ENCODE results near the gene PSMB2. TPM values are rescaled to one million over a fixed set of nuclear protein-coding genes. Genes with fewer than 3 reads are reported as not detected.
A peak's percentile ranks its signal among the peaks of the same experiment; 100 is the strongest.
"Not testable (repeated sequence)": the region's sequence is repeated elsewhere in the genome, so short reads cannot be mapped to it uniquely, and the experiment has no call there.

PSMB2 gene
- total RNA-seq: 133 TPM in 2 replicates

DNA sequence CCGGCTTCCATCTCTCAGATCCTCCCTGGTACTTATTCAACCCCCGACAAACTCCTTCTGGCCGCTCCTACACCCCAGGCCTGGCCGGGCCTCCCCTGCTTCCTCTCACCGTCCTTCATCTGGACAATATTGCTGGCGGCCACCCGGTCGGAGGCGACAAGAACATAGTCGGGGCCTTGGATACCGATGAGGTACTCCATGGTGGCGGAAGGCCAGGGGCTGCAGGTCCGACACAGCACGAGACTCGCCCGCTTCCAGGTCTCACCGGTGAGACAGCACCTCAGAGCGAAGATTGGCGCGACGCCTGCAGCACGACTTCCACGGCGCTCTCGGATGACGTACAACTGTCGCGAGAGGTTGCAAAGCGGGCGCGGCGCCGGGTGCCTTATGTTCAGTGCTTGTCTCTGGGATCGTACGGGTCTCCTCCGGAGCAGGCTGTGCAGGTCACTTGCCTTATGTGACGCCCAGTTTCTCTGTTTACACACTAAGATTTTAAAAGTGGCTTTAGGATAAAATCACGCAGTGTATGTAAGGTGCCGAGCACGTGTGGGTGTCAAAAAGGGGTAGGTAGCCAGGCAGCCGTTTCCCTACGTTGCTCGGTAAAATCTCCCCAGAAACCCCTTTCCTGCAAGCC lies at the start of gene PSMB2:
Gene PSMB2, minus strand, starts transcription at position 294 of the 634 bp plus-strand sequence. Its CDS starts 94 bp downstream, at position 200.
- Mint-ChIP-seq H3K36me3 (ENCODE audit: low read depth) (peaks cover 10% of the 10 kb centered on the region), H3K27me3 (peaks cover 26% of the 10 kb centered on the region), H3K9me3 (no peaks in the 10 kb centered on the region), H3K4me1 (peaks cover 23% of the 10 kb centered on the region), H3K27ac (peak within 1 kb of the TSS; percentile 99), H3K4me3 (peak within 1 kb of the TSS; percentile 100)
- DNase-seq: peak; percentile 99
- intact Hi-C loops (cut with micrococcal nuclease): loop anchor here (2.0 to 5.0 kb wide), 4 partner anchors 64 to 449 kb away; partner anchors contain the start of genes C1orf216 and SFPQ

DNA sequence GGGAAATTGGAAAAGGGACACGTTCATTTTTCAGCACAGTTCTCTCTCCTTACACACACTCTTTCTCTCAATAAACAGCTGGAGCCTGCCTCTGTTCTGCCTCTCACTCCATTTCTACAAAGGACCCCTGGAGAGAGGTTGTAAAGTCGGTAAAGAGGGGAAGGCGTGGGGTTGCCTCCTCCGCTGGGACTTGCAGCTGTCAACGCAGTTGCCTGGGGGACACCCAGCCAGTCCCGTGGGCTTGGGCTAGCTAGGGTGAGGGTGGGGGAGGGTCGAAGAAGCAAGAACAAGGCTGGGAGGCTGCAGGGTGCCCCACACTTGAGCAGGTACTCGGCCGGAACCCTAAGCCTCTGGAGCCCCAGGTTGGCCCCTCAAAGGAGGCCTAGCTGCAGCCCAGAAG lies 49.8 kb upstream of the PSMB2 start:
- H3K9me3 Mint-ChIP-seq: no peaks in the 10 kb centered on the region
- DNase-seq: no peak
- no peaks in the 10 kb centered on the region for H3K4me1 Mint-ChIP-seq
- H3K27ac Mint-ChIP-seq: no peak overlapping the region
- H3K4me3 Mint-ChIP-seq: no peak overlapping the region
- intact Hi-C loops (cut with micrococcal nuclease): no loop called here
- H3K27me3 Mint-ChIP-seq: peaks cover 25% of the 10 kb centered on the region
- no peaks in the 10 kb centered on the region for H3K36me3 Mint-ChIP-seq (ENCODE audit: low read depth)

DNA sequence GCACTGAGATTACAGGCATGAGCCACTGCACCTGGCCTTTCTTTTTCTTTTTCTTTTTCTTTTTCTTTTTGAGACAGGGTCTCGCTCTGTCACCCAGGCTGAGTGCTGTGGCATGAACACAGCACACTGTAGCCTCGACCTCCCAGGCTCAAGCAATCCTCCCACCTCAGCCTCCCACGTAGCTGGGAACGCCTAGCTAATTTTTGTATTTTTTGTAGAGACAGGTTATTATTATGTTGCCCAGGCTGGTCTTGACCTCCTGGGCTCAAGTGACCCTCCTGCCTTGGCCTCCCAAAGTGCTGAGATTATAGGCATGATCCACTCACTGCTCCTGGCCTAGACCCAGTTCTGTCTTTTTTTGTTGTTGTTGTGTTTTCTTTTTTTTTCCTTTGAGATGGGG lies 48.8 kb upstream of the PSMB2 start:
- H3K4me1 Mint-ChIP-seq; DNase-seq; H3K27ac Mint-ChIP-seq; intact Hi-C loops (cut with micrococcal nuclease); H3K36me3 Mint-ChIP-seq (ENCODE audit: low read depth); H3K4me3 Mint-ChIP-seq; H3K9me3 Mint-ChIP-seq: not testable (repeated sequence)
- peaks cover 22% of the 10 kb centered on the region for H3K27me3 Mint-ChIP-seq

DNA sequence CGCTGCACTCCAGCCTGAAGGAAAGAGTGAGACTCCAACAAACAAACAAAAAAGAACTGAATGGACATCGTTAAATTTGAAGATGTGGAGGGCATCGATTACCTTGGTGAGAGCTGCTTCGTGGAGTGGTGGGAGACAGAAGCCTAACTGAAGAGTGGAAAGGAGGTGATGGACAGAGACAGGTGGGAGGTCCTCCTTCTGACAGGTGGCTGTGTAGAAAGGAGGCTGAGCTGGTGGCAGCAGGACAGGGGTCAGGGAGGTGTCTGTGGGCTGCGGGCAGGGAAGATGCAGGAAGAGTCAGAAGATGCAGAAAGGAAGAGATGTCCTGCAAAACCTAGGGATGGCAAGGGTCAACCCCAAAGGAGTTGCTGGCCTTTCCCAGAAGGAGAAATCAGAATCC lies 46.8 kb upstream of the PSMB2 start:
- DNase-seq: no peak
- no peaks in the 10 kb centered on the region for H3K4me1 Mint-ChIP-seq
- peaks cover 34% of the 10 kb centered on the region for H3K27me3 Mint-ChIP-seq
- H3K9me3 Mint-ChIP-seq: no peaks in the 10 kb centered on the region
- no peaks in the 10 kb centered on the region for H3K36me3 Mint-ChIP-seq (ENCODE audit: low read depth)
- no peak overlapping the region for H3K4me3 Mint-ChIP-seq
- H3K27ac Mint-ChIP-seq: no peak overlapping the region
- intact Hi-C loops (cut with micrococcal nuclease): no loop called here

DNA sequence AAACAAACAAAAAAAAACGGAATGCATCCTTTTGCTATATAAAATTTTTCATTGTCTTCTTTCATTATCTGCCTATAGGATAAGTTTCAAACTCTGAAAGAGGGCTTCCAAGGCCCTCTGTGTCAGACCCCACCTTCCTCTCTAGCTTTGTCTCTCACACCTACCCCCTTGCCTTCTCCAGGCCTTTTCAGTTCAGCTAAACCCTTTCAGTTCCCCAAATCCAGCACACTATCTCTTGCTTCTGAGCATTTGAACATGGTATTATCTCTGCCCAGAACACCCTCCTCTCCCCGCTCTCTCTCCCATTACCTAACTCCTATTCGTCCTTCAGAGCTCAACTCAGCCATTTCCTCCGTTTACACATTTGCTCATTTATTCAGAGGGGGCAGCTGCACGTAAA lies 41.7 kb upstream of the PSMB2 start:
- H3K27ac Mint-ChIP-seq: no peak overlapping the region
- no peak overlapping the region for H3K4me3 Mint-ChIP-seq
- intact Hi-C loops (cut with micrococcal nuclease): no loop called here

DNA sequence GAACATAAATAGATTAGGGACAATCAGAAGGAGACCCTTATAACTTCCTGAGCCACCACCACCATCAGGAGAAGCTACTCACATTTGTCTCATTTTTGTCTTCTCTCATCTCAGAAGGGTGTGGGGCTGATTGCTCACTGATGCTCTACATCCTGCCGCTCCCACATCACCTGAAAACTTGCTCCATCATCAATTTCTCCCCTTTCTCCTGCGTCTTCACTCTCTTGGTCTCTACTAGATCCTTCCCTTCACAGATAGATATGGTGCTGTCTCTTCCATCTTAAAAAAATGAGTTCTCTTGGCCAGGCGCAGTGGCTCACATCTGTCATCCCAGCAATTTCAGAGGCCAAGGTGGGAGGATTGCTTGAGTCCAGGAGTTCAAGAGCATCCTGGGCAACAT lies 38.9 kb upstream of the PSMB2 start:
- intact Hi-C loops (cut with micrococcal nuclease): no loop called here
- peaks cover 3% of the 10 kb centered on the region for H3K4me1 Mint-ChIP-seq
- no peaks in the 10 kb centered on the region for H3K9me3 Mint-ChIP-seq
- H3K27me3 Mint-ChIP-seq: peaks cover 28% of the 10 kb centered on the region
- no peaks in the 10 kb centered on the region for H3K36me3 Mint-ChIP-seq (ENCODE audit: low read depth)
- no peak overlapping the region for H3K27ac Mint-ChIP-seq
- DNase-seq: no peak
- no peak overlapping the region for H3K4me3 Mint-ChIP-seq

More for the DNA sequence above, 41.7 kb upstream of the PSMB2 start:
- H3K9me3 Mint-ChIP-seq: no peaks in the 10 kb centered on the region
- peaks cover 28% of the 10 kb centered on the region for H3K27me3 Mint-ChIP-seq
- H3K4me1 Mint-ChIP-seq: no peaks in the 10 kb centered on the region
- no peak for DNase-seq
- no peaks in the 10 kb centered on the region for H3K36me3 Mint-ChIP-seq (ENCODE audit: low read depth)

DNA sequence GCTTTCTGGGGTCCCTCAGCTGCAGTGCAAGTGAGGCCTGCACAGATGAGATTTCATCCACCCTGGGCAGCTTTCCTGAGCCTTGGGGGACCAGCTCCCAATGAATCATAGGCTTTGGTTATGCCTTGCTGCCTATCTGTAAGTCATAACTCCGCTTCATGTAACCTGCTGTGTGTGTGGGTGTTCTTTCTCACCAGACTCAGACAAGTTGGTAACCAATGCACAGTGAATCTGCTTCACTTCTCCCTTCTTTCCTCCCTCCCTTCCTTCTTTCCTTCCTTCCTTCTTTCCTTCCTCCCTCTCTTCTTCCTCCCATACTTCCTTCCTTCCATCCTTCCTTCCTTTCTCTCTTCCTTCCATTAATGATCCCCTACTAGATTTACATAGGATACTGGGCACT lies 34.4 kb upstream of the PSMB2 start:
- intact Hi-C loops (cut with micrococcal nuclease): no loop called here
- Mint-ChIP-seq H3K4me3 (no peak overlapping the region), H3K27me3 (peaks cover 14% of the 10 kb centered on the region), H3K36me3 (ENCODE audit: low read depth) (no peaks in the 10 kb centered on the region), H3K27ac (no peak overlapping the region), H3K4me1 (peaks cover 5% of the 10 kb centered on the region), H3K9me3 (no peaks in the 10 kb centered on the region)
- DNase-seq: no peak

DNA sequence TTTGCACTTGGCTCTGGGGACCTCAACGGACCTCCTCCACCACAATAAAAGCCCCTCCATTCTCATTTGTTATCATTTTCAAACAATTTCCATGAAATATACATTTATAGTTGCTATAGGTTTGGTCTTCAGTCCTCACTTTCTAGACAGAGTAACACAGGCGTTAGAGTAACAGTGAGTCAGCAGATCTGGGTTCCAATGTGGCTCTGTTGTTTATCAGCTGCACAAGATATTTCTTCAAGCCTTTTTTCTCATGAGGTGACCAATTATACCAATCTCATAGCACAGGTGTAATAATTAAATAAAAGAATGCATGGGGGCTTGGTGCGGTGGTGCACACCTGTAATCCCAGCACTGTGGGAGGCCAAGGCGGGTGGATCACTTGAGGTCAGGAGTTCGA lies 32.8 kb upstream of the PSMB2 start:
- H3K27ac Mint-ChIP-seq: no peak overlapping the region
- intact Hi-C loops (cut with micrococcal nuclease): no loop called here
- H3K9me3 Mint-ChIP-seq: no peaks in the 10 kb centered on the region
- H3K4me3 Mint-ChIP-seq: no peak overlapping the region
- peaks cover 15% of the 10 kb centered on the region for H3K27me3 Mint-ChIP-seq
- no peak for DNase-seq
- H3K4me1 Mint-ChIP-seq: peaks cover 5% of the 10 kb centered on the region
- no peaks in the 10 kb centered on the region for H3K36me3 Mint-ChIP-seq (ENCODE audit: low read depth)

DNA sequence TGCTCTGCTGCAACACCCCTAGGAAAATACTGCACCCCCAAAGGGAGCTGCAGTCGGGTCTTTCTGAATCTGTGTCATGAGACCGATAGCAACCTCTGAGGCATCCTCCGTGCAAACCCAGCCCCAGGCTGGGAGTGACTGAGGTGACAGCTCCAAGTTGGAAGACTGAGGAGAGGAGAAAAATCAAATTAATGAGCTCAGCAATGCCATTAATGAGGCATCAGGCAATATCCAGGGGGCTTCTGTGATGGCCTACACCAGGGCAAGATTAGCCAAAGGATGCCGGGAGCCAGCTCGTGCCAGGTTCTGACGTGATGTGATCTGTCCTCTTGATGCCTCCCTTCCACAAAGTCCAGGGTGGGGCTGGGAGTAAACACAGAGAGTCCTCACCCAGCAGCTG lies 30.8 kb upstream of the PSMB2 start:
- no peak for DNase-seq
- Mint-ChIP-seq H3K4me1 (peaks cover 5% of the 10 kb centered on the region), H3K27ac (no peak overlapping the region), H3K4me3 (no peak overlapping the region), H3K27me3 (peaks cover 21% of the 10 kb centered on the region), H3K9me3 (no peaks in the 10 kb centered on the region), H3K36me3 (ENCODE audit: low read depth) (no peaks in the 10 kb centered on the region)
- intact Hi-C loops (cut with micrococcal nuclease): no loop called here

DNA sequence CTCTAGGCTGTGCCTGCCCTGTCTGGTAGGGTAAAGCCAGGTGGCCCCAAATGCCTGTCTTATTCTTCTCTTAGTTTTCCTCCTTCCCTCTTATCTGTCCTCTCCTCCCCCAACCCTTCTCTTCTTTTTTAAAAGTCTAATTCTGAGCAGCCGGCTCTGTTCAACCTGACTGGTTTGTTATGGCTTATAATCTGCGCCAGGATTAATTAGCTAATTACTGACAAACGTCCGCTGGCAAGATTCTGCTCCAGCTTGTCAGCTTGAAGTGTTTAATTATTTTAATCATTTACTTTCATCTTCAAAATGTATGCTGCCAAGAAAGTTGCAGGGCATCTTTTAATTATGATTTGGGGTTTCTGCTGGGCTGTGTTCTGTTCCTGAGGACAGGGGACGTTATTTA lies 27.2 kb upstream of the PSMB2 start:
- Mint-ChIP-seq H3K4me1 (no peaks in the 10 kb centered on the region), H3K27me3 (peaks cover 20% of the 10 kb centered on the region), H3K4me3 (no peak overlapping the region), H3K9me3 (no peaks in the 10 kb centered on the region), H3K27ac (no peak overlapping the region), H3K36me3 (ENCODE audit: low read depth) (no peaks in the 10 kb centered on the region)
- DNase-seq: no peak
- intact Hi-C loops (cut with micrococcal nuclease): no loop called here

DNA sequence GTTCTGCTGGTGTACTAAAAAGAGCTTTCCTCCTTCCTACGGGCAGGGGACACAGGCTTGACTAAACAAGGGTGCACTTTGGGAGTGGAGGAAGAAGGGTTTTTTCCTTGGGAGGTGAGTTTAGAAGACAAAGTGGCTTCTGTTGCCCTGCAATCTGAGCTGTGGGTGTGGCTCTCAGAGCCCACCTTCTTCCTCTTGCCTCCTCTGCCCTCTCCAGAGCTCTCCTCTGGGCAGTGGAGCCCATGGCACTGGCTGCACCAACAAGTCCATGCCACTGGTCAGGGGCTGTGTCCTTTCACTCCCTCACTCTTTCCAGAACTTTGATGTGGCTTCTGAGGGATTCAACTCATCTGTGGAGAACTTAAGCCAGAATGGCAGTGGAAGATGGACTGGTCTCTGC lies 25.6 kb upstream of the PSMB2 start:
- no peak overlapping the region for H3K27ac Mint-ChIP-seq
- H3K9me3 Mint-ChIP-seq: no peaks in the 10 kb centered on the region
- no peaks in the 10 kb centered on the region for H3K4me1 Mint-ChIP-seq
- H3K27me3 Mint-ChIP-seq: peaks cover 23% of the 10 kb centered on the region
- intact Hi-C loops (cut with micrococcal nuclease): no loop called here
- DNase-seq: no peak
- no peak overlapping the region for H3K4me3 Mint-ChIP-seq
- H3K36me3 Mint-ChIP-seq (ENCODE audit: low read depth): no peaks in the 10 kb centered on the region

DNA sequence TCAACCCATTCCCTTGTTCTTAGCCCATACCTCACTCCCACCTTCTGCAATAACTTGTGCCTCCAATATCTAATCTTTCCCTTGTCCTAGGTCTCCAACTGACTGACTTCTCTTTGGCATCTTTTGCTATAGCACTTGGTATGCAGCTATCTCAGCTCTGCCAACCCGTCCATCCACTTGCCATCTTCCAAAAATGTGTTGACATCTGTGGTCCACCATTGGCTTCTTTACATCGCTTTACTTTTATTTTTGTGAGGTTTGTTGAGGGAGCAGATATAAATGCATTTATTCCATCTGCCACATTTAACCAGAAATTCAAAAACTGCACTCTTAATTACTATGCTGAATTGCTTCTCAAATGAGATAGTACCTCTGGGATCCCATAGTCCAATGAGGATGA lies 24.9 kb upstream of the PSMB2 start:
- intact Hi-C loops (cut with micrococcal nuclease): no loop called here
- no peak overlapping the region for H3K4me3 Mint-ChIP-seq
- no peaks in the 10 kb centered on the region for H3K4me1 Mint-ChIP-seq
- H3K36me3 Mint-ChIP-seq (ENCODE audit: low read depth): no peaks in the 10 kb centered on the region
- H3K9me3 Mint-ChIP-seq: peaks cover 3% of the 10 kb centered on the region
- peaks cover 24% of the 10 kb centered on the region for H3K27me3 Mint-ChIP-seq
- H3K27ac Mint-ChIP-seq: no peak overlapping the region
- DNase-seq: no peak

DNA sequence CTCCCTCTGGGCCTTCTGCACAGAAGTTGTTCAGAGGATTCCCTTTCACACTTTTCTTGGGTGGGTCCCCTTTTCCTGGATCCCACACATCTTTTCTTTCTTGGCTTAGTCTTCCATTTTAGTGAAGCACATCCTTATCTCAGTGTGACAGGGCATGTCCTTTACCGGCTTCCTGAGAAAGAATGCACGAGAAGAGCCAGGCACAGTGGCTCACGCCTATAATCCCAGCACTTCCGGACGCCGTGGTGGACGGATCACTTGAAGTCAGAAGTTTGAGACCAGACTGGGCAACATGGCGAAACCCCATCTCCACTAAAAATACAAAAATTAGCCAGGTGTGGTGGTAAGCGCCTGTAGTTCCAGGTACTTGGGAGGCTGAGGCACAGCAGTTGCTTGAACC lies 22.1 kb upstream of the PSMB2 start:
- Mint-ChIP-seq H3K27ac (no peak overlapping the region), H3K9me3 (peaks cover 3% of the 10 kb centered on the region), H3K27me3 (peaks cover 27% of the 10 kb centered on the region), H3K36me3 (ENCODE audit: low read depth) (no peaks in the 10 kb centered on the region), H3K4me1 (no peaks in the 10 kb centered on the region), H3K4me3 (no peak overlapping the region)
- intact Hi-C loops (cut with micrococcal nuclease): no loop called here
- no peak for DNase-seq

DNA sequence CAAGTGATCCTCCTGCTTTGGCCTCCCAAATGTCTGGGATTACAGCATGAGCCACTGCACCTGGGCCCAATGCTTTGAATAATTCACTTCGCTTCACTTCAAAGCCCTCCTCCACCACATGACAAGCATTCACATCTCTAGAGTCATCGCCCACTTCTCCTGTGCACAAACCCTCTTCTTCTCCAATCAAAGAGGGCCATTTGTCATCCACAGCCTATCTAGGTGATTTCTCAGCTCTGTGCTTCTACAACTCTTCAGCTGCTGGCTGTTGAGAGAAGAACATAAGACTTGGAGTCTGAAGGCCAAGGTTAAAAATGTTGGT lies 20.1 kb upstream of the PSMB2 start:
- no peak overlapping the region for H3K27ac Mint-ChIP-seq
- H3K27me3 Mint-ChIP-seq: peaks cover 18% of the 10 kb centered on the region
- H3K4me1 Mint-ChIP-seq: no peaks in the 10 kb centered on the region
- H3K4me3 Mint-ChIP-seq: no peak overlapping the region
- H3K36me3 Mint-ChIP-seq (ENCODE audit: low read depth): no peaks in the 10 kb centered on the region
- H3K9me3 Mint-ChIP-seq: peaks cover 3% of the 10 kb centered on the region
- intact Hi-C loops (cut with micrococcal nuclease): no loop called here
- no peak for DNase-seq
